ENCODE results near the gene FUBP1. TPM values are rescaled to one million over a fixed set of nuclear protein-coding genes. Genes with fewer than 3 reads are reported as not detected.

FUBP1 gene
- total RNA-seq, 1 experiment from 2014 or later, result 271 TPM

DNA sequence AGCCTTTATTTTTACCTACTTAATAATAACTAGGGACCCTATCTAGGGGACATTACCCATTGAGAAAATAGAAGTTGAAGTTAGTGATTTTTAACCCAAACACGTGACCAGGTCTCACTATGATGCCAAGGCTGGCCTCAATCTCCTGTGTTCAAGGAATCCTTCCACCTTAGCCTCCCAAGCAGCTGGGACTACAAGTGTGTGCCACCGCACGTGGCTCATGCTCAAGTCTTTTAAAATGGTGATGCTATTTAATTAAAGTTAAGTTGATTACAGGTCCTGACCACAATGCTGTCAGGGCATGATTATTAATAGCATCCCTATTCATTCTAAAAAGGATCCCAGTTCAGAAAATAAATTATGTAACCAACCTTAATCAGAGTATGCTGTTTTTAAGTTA is 25.0 kb downstream of the FUBP1 start:
- Histone ChIP-seq H3K56ac (ENCODE audit: insufficient read length, low read depth, low read length) (no peak overlapping the region), H4K5ac (ENCODE audit: insufficient read length, low read depth, low read length) (no peak overlapping the region), H3K79me2 (ENCODE audit: insufficient read depth, low read length) (no peaks in the 10 kb centered on the region), H3K9me3 (ENCODE audit: control insufficient read depth, low read depth, low read length) (no peaks in the 10 kb centered on the region), H3K9ac (ENCODE audit: extremely low read depth, insufficient read length, low read length) (no peak overlapping the region), H3K79me1 (ENCODE audit: insufficient read depth, low read depth, low read length, poor library complexity, severe bottlenecking) (no peaks in the 10 kb centered on the region), H3K4ac (ENCODE audit: low read depth, low read length) (no peak overlapping the region), H3K23me2 (ENCODE audit: insufficient read length, low read depth, low read length, poor library complexity, severe bottlenecking) (no peaks in the 10 kb centered on the region), H3K23ac (ENCODE audit: insufficient read length, low read depth, low read length) (no peak overlapping the region), H2BK120ac (ENCODE audit: low read depth, low read length, poor library complexity, severe bottlenecking) (no peak overlapping the region), H3K18ac (ENCODE audit: insufficient read length, low read depth, low read length) (no peak overlapping the region), H2AK5ac (ENCODE audit: insufficient read length, low read length) (no peak overlapping the region), H2BK12ac (ENCODE audit: insufficient read length, low read depth, low read length) (no peak overlapping the region), H3K14ac (ENCODE audit: insufficient read depth, low read length) (no peak overlapping the region), H3K27ac (ENCODE audit: insufficient read length, low read depth, low read length) (no peak overlapping the region), H3K27me3 (ENCODE audit: insufficient read depth, low read length) (no peaks in the 10 kb centered on the region), H2BK20ac (ENCODE audit: low read depth, low read length, poor library complexity, severe bottlenecking) (no peak overlapping the region), H4K20me1 (ENCODE audit: control insufficient read depth, insufficient read depth, insufficient read length) (no peaks in the 10 kb centered on the region), H3K4me1 (ENCODE audit: insufficient read depth, low read length) (no peaks in the 10 kb centered on the region), H3T11ph (ENCODE audit: low read length) (no peak overlapping the region), H2AFZ (ENCODE audit: low read length) (no peak overlapping the region), H3K4me2 (ENCODE audit: insufficient read depth, insufficient read length, low read length) (no peak overlapping the region), H4K91ac (ENCODE audit: insufficient read length, low read depth, low read length) (no peak overlapping the region), H2BK5ac (ENCODE audit: insufficient read length, low read length) (no peak overlapping the region), H4K8ac (replicated peaks; ENCODE audit: insufficient read length, low read depth, low read length) (no peak overlapping the region), H2BK15ac (ENCODE audit: low read depth, low read length) (no peak overlapping the region)
- Mint-ChIP-seq H3K9me3 (no peaks in the 10 kb centered on the region), H3K4me3 (no peak overlapping the region), H3K27me3 (ENCODE audit: low read depth) (no peaks in the 10 kb centered on the region), H3K36me3 (ENCODE audit: insufficient read depth in 1 of 3, low read depth in 3 of 3) (peaks cover 35 to 85% (median 76%) of the 10 kb centered on the region in 3 experiments; a peak in 6 of 7 replicates), H3K4me1 (no peaks in the 10 kb centered on the region), H3K27ac (no peak overlapping the region)
- TF ChIP-seq, protein P1, sequence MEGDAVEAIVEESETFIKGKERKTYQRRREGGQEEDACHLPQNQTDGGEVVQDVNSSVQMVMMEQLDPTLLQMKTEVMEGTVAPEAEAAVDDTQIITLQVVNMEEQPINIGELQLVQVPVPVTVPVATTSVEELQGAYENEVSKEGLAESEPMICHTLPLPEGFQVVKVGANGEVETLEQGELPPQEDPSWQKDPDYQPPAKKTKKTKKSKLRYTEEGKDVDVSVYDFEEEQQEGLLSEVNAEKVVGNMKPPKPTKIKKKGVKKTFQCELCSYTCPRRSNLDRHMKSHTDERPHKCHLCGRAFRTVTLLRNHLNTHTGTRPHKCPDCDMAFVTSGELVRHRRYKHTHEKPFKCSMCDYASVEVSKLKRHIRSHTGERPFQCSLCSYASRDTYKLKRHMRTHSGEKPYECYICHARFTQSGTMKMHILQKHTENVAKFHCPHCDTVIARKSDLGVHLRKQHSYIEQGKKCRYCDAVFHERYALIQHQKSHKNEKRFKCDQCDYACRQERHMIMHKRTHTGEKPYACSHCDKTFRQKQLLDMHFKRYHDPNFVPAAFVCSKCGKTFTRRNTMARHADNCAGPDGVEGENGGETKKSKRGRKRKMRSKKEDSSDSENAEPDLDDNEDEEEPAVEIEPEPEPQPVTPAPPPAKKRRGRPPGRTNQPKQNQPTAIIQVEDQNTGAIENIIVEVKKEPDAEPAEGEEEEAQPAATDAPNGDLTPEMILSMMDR (conservative IDR thresholded peaks at IDR 0.05), result no peak
- no CpG with 5 or more reads among the region's 3 CpGs for WGBS (ENCODE audit: extremely low coverage, insufficient read length, low lambda C conversion rate)
- DNase-seq, result no peak

All from H9 (cell line).